MCF 10A (cell line): Measurements from ENCODE around the gene FAM200B. TPM values are rescaled to one million over a fixed set of nuclear protein-coding genes. Genes with fewer than 3 reads are reported as not detected.

ENCODE experiments used
- BruUV-seq: library from RNA; stranded (reverse); fragments of 400-500 nt; replicated peaks from 2 replicates; lab custom pipeline; 2021; lab: Mats Ljungman, UMichigan
- CTCF ChIA-PET: fragments of 300-600 bp; sonication (Branson Sonifier 250); formaldehyde crosslinking; extraction: SDS; loops from one replicate; lab custom pipeline; 2021; ENCODE audit warnings: antibody characterized with exemption, inconsistent platforms; lab: Yijun Ruan, JAX
- POLR2A ChIA-PET: fragments of 300-600, 350-650 bp; sonication (Branson Sonifier 250); formaldehyde crosslinking; extraction: SDS; loops from one replicate; lab custom pipeline; 2020; ENCODE audit warnings: antibody characterized with exemption, inconsistent platforms; lab: Yijun Ruan, JAX
- DNase-seq: peaks from one replicate; pipeline ENCODE4 v3.0.0-alpha.2; 2018; ENCODE audit not compliant: unreplicated experiment
- H3K27ac Mint-ChIP-seq: one replicate; pipeline ENCODE4 v1.8.0; 2022; ENCODE audit warnings: mild to moderate bottlenecking, low read depth, mixed read lengths; ENCODE audit not compliant: unreplicated experiment
- H3K27me3 Mint-ChIP-seq: one replicate; pipeline ENCODE4 v1.8.0; 2022; ENCODE audit warnings: mixed read lengths; ENCODE audit not compliant: insufficient read depth, unreplicated experiment
- H3K36me3 Mint-ChIP-seq: one replicate; pipeline ENCODE4 v1.8.0; 2022; ENCODE audit warnings: mild to moderate bottlenecking, moderate library complexity, mixed read lengths; ENCODE audit not compliant: insufficient read depth, unreplicated experiment
- H3K4me1 Mint-ChIP-seq: one replicate; pipeline ENCODE4 v1.8.0; 2022; ENCODE audit warnings: mixed read lengths; ENCODE audit not compliant: insufficient read depth, unreplicated experiment
- H3K4me3 Mint-ChIP-seq: one replicate; pipeline ENCODE4 v1.8.0; 2022; ENCODE audit warnings: mild to moderate bottlenecking, moderate library complexity, mixed read lengths; ENCODE audit not compliant: unreplicated experiment
- H3K9me3 Mint-ChIP-seq: one replicate; pipeline ENCODE4 v1.8.0; 2022; ENCODE audit warnings: mixed read lengths; ENCODE audit not compliant: unreplicated experiment
- CTCF ChIP-seq: fragments of 200-600 bp; IDR thresholded peaks from one replicate; pipeline ENCODE4 v1.8.0; 2022; ENCODE audit warnings: antibody characterized with exemption, mild to moderate bottlenecking; ENCODE audit not compliant: unreplicated experiment
- intact Hi-C: fragments of 100-400 bp; cut with micrococcal nuclease; formaldehyde crosslinking; loops from 2 replicates; pipeline ENCODE4 v1.14.1; 2022
- total RNA-seq: library from RNA; stranded (reverse); gene quantifications from 2 replicates; pipeline ENCODE4 v1.2.3, GENCODE V29; 2022

The FAM200B gene
- total RNA-seq, 1 experiment from 2014 or later, result 46.5 TPM

GRCh38 chr4:15657366-15657765 is 24.3 kb upstream of the FAM200B start:
- POLR2A ChIA-PET, result interaction anchor here (0.9 to 9.7 kb wide), 4 partner anchors 8 to 23 kb away, joined by 3 to 410 read pairs (median 6); partner anchors contain the start of gene FAM200B
- no peak overlapping the region for H3K4me3 Mint-ChIP-seq
- peaks cover 10% of the 10 kb centered on the region for H3K4me1 Mint-ChIP-seq
- no peak for TF ChIP-seq CTCF
- intact Hi-C loops, result no loop called here
- no peaks in the 10 kb centered on the region for H3K27me3 Mint-ChIP-seq
- DNase-seq, result no peak
- H3K9me3 Mint-ChIP-seq, result no peaks in the 10 kb centered on the region
- no peak overlapping the region for H3K27ac Mint-ChIP-seq
- peaks cover 22% of the 10 kb centered on the region for H3K36me3 Mint-ChIP-seq
- BruUV-seq, result no TSS peak
- CTCF ChIA-PET, result interaction anchor here (0.7 to 1.1 kb wide), 2 partner anchors 17 to 178 kb away, joined by 3 to 7 read pairs; no protein-coding TSS in a partner anchor

- peaks cover 10% of the 10 kb centered on the region for H3K4me1 Mint-ChIP-seq
- no peak overlapping the region for H3K27ac Mint-ChIP-seq
- no peak for TF ChIP-seq CTCF
- ChIA-PET CTCF (no interaction called here), POLR2A (interaction anchor here (1.3 to 9.7 kb wide), 4 partner anchors 10 to 22 kb away, joined by 3 to 410 read pairs (median 96); partner anchors contain the start of gene FAM200B)
- peaks cover 22% of the 10 kb centered on the region for H3K36me3 Mint-ChIP-seq
- no peaks in the 10 kb centered on the region for H3K9me3 Mint-ChIP-seq
- DNase-seq, result no peak
- H3K4me3 Mint-ChIP-seq, result no peak overlapping the region
- H3K27me3 Mint-ChIP-seq, result no peaks in the 10 kb centered on the region
- BruUV-seq, result no TSS peak
- intact Hi-C loops, result no loop called here
Measured at GRCh38 chr4:15658136-15658770, 23.4 kb upstream of the FAM200B start.

- no peak for TF ChIP-seq CTCF
- Mint-ChIP-seq H3K27me3 (no peaks in the 10 kb centered on the region), H3K4me1 (peaks cover 11% of the 10 kb centered on the region), H3K27ac (no peak overlapping the region), H3K4me3 (no peak overlapping the region), H3K36me3 (peaks cover 22% of the 10 kb centered on the region), H3K9me3 (no peaks in the 10 kb centered on the region)
- POLR2A ChIA-PET, result interaction anchor here (1.3 to 9.5 kb wide), 2 partner anchors 10 to 20 kb away, joined by 3 to 184 read pairs; partner anchors contain the start of gene FAM200B
- BruUV-seq, result no TSS peak
- no peak for DNase-seq
- CTCF ChIA-PET, result interaction anchor here (3.4 kb wide), 1 partner anchor 14 kb away, joined by 10 read pairs; no protein-coding TSS in a partner anchor
- intact Hi-C loops, result no loop called here
Measured at GRCh38 chr4:15658781-15659180, 22.8 kb upstream of the FAM200B start.

- intact Hi-C loops, result no loop called here
- H3K9me3 Mint-ChIP-seq, result no peaks in the 10 kb centered on the region
Measured at GRCh38 chr4:15659768-15660570, 21.7 kb upstream of the FAM200B start.

More at GRCh38 chr4:15659768-15660570, 21.7 kb upstream of the FAM200B start:
- no peak for TF ChIP-seq CTCF
- H3K27me3 Mint-ChIP-seq, result no peaks in the 10 kb centered on the region
- DNase-seq, result peak; percentile 86
- H3K27ac Mint-ChIP-seq, result peak overlapping the region; percentile 75
- ChIA-PET CTCF (interaction anchor here (3.4 kb wide), 1 partner anchor 12 kb away, joined by 10 read pairs; no protein-coding TSS in a partner anchor), POLR2A (interaction anchor here (1.0 to 9.5 kb wide), 5 partner anchors 8 to 35 kb away, joined by 3 to 184 read pairs (median 4); partner anchors contain the start of gene FAM200B)
- H3K4me1 Mint-ChIP-seq, result peaks cover 18% of the 10 kb centered on the region
- no TSS peak for BruUV-seq
- H3K36me3 Mint-ChIP-seq, result peaks cover 13% of the 10 kb centered on the region
- H3K4me3 Mint-ChIP-seq, result peak overlapping the region; percentile 12
